ENCODE results near the gene PCOLCE2. TPM values are rescaled to one million over a fixed set of nuclear protein-coding genes. Genes with fewer than 3 reads are reported as not detected.

PCOLCE2 gene
- total RNA-seq, 2 experiments from 2014 or later: not detected

DNA sequence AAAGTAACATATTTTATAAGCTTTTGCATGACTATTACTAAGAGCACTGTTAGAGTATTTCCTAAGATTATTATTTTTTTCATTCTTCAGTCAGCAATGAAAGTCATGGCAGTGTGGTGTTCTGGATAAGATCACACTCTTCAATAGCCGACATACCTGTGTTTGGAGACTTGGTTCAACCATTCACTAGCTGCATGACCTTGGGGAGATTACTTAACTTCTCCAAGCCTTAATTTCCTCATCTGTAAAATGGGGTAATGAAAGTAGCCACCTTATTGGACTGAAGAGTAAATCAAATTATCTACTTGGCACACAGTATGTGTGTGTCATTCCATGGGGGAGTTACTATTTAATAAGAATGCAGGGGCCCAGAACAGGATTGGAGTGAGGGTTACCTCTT lies 24.5 kb upstream of the PCOLCE2 start:
- Histone ChIP-seq H3K36me3 (ENCODE audit: insufficient read depth, low read length) (no peaks in the 10 kb centered on the region), H4K20me1 (ENCODE audit: insufficient read depth, low read length) (no peaks in the 10 kb centered on the region), H3K4me3 (ENCODE audit: low read depth, low read length, poor library complexity, severe bottlenecking) (no peak overlapping the region), H2AFZ (ENCODE audit: low read length) (no peak overlapping the region), H3K4me2 (ENCODE audit: low read length) (no peak overlapping the region), H3K27ac (ENCODE audit: low read depth, low read length, poor library complexity, severe bottlenecking) (no peak overlapping the region), H3K4me1 (ENCODE audit: insufficient read depth, low read length, poor library complexity, severe bottlenecking) (no peaks in the 10 kb centered on the region), H3K79me2 (ENCODE audit: insufficient read depth, low read depth, low read length) (no peaks in the 10 kb centered on the region), H3K9me2 (ENCODE audit: insufficient read depth, low read length) (no peaks in the 10 kb centered on the region), H3K9me3 (ENCODE audit: low read length) (no peaks in the 10 kb centered on the region)
- no peak for DNase-seq (ENCODE audit: low spot score)
- ChIA-PET CTCF (ENCODE audit: unreplicated experiment) (no interaction called here), POLR2A (interaction anchor here (0.6 kb wide), 2 partner anchors 160 to 1253 kb away, joined by 4 to 5 read pairs; no protein-coding TSS in a partner anchor)
- intact Hi-C loops (cut with micrococcal nuclease; ENCODE audit: unreplicated experiment): no loop called here
- no TSS peak for BruUV-seq (replicated peaks)
- TF ChIP-seq EZH2phosphoT487 (IDR thresholded peaks at IDR 0.05; ENCODE audit: borderline replicate concordance, low read depth, low read length): no peak
- TF ChIP-seq, protein P1, sequence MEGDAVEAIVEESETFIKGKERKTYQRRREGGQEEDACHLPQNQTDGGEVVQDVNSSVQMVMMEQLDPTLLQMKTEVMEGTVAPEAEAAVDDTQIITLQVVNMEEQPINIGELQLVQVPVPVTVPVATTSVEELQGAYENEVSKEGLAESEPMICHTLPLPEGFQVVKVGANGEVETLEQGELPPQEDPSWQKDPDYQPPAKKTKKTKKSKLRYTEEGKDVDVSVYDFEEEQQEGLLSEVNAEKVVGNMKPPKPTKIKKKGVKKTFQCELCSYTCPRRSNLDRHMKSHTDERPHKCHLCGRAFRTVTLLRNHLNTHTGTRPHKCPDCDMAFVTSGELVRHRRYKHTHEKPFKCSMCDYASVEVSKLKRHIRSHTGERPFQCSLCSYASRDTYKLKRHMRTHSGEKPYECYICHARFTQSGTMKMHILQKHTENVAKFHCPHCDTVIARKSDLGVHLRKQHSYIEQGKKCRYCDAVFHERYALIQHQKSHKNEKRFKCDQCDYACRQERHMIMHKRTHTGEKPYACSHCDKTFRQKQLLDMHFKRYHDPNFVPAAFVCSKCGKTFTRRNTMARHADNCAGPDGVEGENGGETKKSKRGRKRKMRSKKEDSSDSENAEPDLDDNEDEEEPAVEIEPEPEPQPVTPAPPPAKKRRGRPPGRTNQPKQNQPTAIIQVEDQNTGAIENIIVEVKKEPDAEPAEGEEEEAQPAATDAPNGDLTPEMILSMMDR (conservative IDR thresholded peaks at IDR 0.05; ENCODE audit: low read length): no peak

- H3K9me3 ChIP-seq (ENCODE audit: low read length): no peaks in the 10 kb centered on the region
- ChIA-PET POLR2A (interaction anchor here (0.5 kb wide), 1 partner anchor 33 kb away, joined by 4 read pairs; no protein-coding TSS in a partner anchor), CTCF (ENCODE audit: unreplicated experiment) (no interaction called here)
- H3K36me3 ChIP-seq (ENCODE audit: insufficient read depth, low read length): no peaks in the 10 kb centered on the region
- BruUV-seq (replicated peaks): no TSS peak
- no peaks in the 10 kb centered on the region for H4K20me1 ChIP-seq (ENCODE audit: insufficient read depth, low read length)
- DNase-seq (ENCODE audit: low spot score): no peak
- no peaks in the 10 kb centered on the region for H3K4me1 ChIP-seq (ENCODE audit: insufficient read depth, low read length, poor library complexity, severe bottlenecking)
- H3K9me2 ChIP-seq (ENCODE audit: insufficient read depth, low read length): no peaks in the 10 kb centered on the region
- intact Hi-C loops (cut with micrococcal nuclease; ENCODE audit: unreplicated experiment): no loop called here
- H2AFZ ChIP-seq (ENCODE audit: low read length): no peak overlapping the region
- H3K4me3 ChIP-seq (ENCODE audit: low read depth, low read length, poor library complexity, severe bottlenecking): no peak overlapping the region
- TF ChIP-seq, protein P1 (conservative IDR thresholded peaks at IDR 0.05; ENCODE audit: low read length): no peak
- no peak for TF ChIP-seq EZH2phosphoT487 (IDR thresholded peaks at IDR 0.05; ENCODE audit: borderline replicate concordance, low read depth, low read length)
- no peaks in the 10 kb centered on the region for H3K79me2 ChIP-seq (ENCODE audit: insufficient read depth, low read depth, low read length)
- H3K4me2 ChIP-seq (ENCODE audit: low read length): no peak overlapping the region
- no peak overlapping the region for H3K27ac ChIP-seq (ENCODE audit: low read depth, low read length, poor library complexity, severe bottlenecking)
Observed at GRCh38 chr3:142912402-142913172, 23.7 kb upstream of the PCOLCE2 start.

DNA sequence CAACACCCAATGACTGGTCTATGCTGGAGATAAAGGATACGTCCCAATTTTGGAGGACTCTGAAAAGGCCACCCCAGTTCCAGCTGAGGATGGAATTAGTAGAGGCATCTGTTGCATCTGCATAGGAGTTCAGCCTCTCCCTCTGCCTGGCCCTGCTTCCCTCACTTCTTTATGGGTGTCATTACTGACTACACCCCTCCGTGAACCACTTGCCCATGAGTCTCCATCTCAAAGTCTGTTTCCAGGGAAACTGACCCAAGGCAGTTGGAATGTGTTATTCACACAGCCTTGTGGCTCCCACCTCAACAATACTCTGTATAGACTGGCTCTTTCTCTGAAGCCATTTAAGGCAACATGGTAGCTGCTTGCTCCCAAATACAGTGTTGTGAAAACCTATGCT lies 21.4 kb upstream of the PCOLCE2 start:
- Histone ChIP-seq H2AFZ (ENCODE audit: low read length) (no peak overlapping the region), H3K4me2 (ENCODE audit: low read length) (no peak overlapping the region), H3K79me2 (ENCODE audit: insufficient read depth, low read depth, low read length) (no peaks in the 10 kb centered on the region), H3K36me3 (ENCODE audit: insufficient read depth, low read length) (no peaks in the 10 kb centered on the region), H3K4me3 (ENCODE audit: low read depth, low read length, poor library complexity, severe bottlenecking) (no peak overlapping the region), H3K9me3 (ENCODE audit: low read length) (no peaks in the 10 kb centered on the region), H3K9me2 (ENCODE audit: insufficient read depth, low read length) (no peaks in the 10 kb centered on the region), H3K27ac (ENCODE audit: low read depth, low read length, poor library complexity, severe bottlenecking) (no peak overlapping the region), H3K4me1 (ENCODE audit: insufficient read depth, low read length, poor library complexity, severe bottlenecking) (no peaks in the 10 kb centered on the region), H4K20me1 (ENCODE audit: insufficient read depth, low read length) (no peaks in the 10 kb centered on the region)
- TF ChIP-seq EZH2phosphoT487 (IDR thresholded peaks at IDR 0.05; ENCODE audit: borderline replicate concordance, low read depth, low read length): no peak
- TF ChIP-seq, protein P1 (conservative IDR thresholded peaks at IDR 0.05; ENCODE audit: low read length): no peak
- no peak for DNase-seq (ENCODE audit: low spot score)
- POLR2A ChIA-PET: no interaction called here
- CTCF ChIA-PET (ENCODE audit: unreplicated experiment): no interaction called here
- no TSS peak for BruUV-seq (replicated peaks)
- intact Hi-C loops (cut with micrococcal nuclease; ENCODE audit: unreplicated experiment): no loop called here
